Measurements from ENCODE around the gene C4orf46.
"Not testable (repeated sequence)": the region's sequence is repeated elsewhere in the genome, so short reads cannot be mapped to it uniquely, and the experiment has no call there.

The C4orf46 gene

DNA sequence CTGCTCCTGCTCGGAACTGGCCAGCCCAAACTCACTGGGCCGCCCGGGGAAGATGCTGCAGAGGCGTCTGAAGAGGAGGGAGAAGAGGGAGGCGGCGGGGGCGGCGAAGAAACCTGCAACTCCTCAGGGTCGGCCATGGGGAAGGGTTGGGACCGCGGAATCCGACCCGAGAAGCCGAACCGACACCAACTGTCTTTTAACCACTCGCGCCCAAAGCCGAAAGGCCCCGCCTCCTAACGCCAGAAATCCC is at the start of gene C4orf46:
Gene C4orf46, minus strand, starts transcription at position 223 of the 250 bp plus-strand sequence. Its CDS starts 86 bp downstream, at position 137.
- no peak for DNase-seq

- no peak for DNase-seq
These were observed 44.1 kb upstream of the C4orf46 start for GRCh38 chr4:158715802-158716201.

- no peak for DNase-seq
These were observed 43.2 kb upstream of the C4orf46 start for GRCh38 chr4:158714937-158715336.

- DNase-seq: not testable (repeated sequence)
These were observed 40.9 kb upstream of the C4orf46 start for GRCh38 chr4:158712622-158713021.

DNA sequence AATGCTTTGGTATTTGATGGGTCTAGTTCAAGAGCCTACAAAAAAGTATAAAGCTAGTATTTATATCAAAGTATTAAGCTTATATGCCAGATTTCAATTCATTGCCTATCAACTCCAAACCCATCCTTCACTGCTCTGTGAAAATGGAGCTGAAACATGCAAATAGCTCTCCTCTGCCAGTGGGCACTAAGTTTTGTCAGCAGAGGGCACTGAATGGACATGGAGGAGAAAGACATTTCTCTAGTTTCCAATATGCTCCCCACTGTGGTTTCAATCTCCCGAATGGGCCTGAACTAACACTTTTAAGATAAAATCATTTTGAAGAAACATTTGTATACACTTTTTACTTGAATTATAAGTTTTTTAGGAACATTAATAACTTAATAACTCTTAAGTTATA is 39.1 kb upstream of the C4orf46 start:
- DNase-seq: no peak

GRCh38 chr4:158704274-158704673 is 32.6 kb upstream of the C4orf46 start:
- no peak for DNase-seq

DNA sequence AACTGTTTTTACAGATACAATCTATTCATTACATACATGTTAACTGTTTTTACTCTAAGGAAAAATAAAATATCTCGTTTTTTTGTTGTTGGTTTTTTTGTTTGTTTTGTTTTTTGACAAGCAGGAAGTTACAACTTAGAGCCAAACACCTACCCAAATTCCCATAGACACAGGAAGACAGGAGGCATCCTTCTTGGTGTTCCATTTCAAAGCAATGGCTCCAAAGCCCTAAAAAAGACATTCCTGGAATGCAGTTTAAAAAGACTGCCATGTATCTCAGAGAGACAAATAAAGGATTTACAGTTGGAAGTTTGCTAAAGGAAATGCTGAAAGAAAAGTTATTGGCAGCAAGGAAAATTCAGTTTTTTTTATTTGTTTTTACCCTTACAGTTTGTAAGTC is 17.1 kb upstream of the C4orf46 start:
- no peak for DNase-seq

DNA sequence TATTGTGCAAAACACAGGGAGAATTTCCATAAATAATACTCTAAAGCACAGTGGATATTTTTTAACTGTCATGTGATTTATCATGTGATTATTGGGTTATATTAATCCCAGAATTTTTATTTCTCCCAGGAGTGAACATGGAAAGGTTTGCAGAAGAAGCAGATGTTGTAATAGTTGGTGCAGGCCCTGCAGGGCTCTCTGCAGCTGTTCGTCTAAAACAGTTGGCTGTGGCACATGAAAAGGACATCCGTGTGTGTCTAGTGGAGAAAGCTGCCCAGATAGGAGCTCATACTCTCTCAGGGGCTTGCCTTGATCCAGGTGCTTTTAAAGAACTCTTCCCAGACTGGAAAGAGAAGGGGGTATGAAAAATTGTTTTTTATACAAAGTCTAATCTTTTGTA is 10.4 kb upstream of the C4orf46 start:
- no peak for DNase-seq

GRCh38 chr4:158681629-158682028 is 9.9 kb upstream of the C4orf46 start:
- no peak for DNase-seq

DNA sequence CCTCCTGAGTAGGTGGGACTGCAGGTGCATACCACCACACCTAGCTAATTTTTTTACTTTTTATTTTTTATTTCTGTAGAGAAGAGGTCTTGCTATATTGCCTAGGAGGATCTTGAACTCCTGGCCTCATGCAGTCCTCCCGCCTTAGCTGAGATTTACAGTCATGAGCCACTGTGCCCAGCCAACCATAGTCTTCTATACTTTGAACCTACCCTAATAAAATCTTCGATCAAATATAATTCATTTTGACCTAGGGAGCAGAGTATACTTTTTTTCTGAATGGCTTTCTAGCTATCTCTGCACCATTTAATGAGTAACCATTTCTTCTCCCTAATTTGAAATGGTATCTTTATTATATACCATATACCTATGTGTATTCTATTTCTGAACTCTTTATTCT is 7.1 kb upstream of the C4orf46 start:
- no peak for DNase-seq

GRCh38 chr4:158676076-158676475 is 4.4 kb upstream of the C4orf46 start:
- DNase-seq: no peak

- DNase-seq: no peak
These were observed 1.9 kb upstream of the C4orf46 start for GRCh38 chr4:158673633-158674032.

DNA sequence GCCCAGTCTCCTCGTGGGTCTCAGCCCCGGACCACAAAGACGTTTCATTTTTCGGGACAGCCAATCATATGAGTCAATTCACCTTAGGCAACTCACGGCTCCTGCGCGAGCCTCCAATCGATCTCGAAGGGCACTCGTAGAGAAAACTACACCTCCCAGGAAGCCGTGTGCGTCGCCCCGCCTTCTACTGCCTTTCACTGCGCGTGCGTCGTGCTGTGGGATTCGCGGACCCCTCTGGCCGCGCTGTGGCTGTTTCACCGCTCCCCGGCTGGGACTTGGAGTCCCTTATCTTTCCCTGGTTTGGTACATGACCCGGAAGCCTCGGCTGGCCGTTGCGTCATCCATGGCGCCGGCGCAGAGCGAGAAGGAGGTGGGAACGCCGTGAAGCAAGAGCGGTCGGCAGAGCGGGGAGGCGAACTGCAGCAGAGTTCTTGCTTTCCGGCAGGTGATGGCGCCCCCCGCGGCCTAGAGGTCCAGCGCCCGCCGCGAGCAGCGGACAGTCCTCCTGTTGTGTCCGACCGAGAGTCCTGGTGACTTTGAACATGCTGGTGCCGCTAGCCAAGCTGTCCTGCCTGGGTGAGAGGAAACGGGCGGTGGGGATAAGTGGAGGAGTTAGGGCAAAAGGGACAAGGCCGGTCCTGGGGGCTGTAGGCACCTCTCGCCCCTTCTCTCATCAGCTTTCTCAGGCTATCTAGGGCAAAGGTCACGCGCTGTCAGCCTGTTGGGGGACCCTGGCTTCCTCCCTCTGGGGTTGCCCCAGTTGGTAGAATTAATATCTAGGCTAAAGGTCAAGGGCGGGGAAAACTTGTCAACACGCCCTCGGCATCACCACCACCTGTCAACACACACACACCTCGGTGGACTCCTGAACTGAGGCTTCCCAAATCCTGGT is 474 bp upstream of the C4orf46 start, which contains the start of gene ETFDH:
Gene ETFDH, plus strand, starts transcription at position 382 of the 892 bp plus-strand sequence. Its CDS starts 161 bp downstream, at position 543.
- peak; percentile 73 for DNase-seq

DNA sequence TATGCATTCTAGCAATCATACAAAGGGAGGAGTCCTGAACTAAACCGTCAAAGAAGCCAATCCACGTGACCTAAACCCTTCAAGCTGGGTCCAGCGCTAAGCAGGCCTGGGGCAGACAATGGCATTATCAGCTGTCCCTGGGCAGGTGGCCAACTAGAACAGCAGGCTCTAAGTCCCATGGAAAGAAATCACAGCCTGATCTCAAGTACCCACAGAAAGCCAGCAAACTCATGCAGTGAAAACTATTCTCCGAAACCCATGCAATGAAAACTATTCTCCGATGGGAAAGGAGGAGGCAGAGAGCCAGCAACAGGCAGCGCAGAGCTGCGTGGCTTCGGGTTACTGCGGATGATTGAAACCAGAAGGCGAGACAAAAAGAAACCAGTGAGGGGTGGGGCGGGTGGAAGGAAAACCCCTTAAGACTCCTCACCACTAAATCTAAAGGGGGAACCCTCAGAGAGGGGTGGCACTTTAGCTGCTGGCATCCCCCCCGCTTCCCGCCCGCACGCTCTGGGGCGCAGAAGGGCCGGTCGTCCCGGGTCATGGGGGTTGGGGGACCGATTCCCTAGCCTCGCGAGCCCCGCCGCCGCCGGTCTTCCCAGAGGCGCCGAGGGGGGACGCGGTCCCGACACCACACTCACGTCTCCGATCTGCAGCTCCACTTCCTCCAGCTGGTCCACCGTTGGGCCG is 567 bp downstream of the C4orf46 start:
- DNase-seq: no peak

- DNase-seq: no peak
These were observed 2.4 kb downstream of the C4orf46 start for GRCh38 chr4:158669310-158669709.

DNA sequence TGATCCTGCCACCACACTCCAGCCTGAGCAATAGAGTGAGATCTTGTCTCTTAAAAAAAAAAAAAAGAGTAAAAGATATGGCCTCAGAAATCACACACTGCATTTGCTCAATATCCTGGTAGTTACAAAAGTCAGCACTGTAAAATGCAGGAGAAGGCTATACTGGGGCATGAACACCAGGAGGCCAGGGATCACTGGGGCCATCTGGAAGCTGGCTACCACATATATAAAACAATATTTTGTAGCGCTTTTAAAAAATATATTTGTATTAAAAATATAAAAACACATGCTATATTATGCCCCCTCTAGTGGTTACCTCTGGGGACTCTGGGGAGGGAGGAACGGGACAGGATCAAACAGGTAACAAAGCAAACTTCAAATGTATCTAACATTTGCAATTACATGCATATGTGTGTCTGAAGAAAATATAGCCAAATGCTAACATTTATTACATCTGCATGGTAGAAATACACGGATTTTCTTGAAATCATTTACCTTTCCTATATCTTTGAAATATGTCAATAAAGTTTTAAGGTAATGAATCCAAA is 4.0 kb downstream of the C4orf46 start:
- no peak for DNase-seq

DNA sequence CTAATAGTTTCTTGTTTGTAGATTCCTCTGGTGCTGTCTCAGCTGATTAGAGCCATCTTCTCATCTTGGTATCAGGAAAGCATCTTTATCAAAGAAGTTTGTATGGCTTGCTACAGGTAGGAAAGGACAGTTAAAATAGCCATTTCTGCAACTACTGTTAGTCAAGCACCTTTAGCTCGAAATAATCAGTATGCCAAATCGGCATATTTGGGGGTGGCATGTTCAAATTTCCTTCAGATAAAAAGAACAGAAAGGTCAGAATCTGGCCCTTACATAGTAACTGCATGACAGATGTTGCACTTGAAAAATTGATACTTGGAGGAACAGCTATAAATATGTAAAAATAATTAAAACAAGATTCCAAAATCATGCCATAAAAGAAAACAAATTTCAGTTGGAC is 4.8 kb downstream of the C4orf46 start:
- no peak for DNase-seq

GRCh38 chr4:158664806-158665205 is 6.9 kb downstream of the C4orf46 start:
- DNase-seq: no peak

DNA sequence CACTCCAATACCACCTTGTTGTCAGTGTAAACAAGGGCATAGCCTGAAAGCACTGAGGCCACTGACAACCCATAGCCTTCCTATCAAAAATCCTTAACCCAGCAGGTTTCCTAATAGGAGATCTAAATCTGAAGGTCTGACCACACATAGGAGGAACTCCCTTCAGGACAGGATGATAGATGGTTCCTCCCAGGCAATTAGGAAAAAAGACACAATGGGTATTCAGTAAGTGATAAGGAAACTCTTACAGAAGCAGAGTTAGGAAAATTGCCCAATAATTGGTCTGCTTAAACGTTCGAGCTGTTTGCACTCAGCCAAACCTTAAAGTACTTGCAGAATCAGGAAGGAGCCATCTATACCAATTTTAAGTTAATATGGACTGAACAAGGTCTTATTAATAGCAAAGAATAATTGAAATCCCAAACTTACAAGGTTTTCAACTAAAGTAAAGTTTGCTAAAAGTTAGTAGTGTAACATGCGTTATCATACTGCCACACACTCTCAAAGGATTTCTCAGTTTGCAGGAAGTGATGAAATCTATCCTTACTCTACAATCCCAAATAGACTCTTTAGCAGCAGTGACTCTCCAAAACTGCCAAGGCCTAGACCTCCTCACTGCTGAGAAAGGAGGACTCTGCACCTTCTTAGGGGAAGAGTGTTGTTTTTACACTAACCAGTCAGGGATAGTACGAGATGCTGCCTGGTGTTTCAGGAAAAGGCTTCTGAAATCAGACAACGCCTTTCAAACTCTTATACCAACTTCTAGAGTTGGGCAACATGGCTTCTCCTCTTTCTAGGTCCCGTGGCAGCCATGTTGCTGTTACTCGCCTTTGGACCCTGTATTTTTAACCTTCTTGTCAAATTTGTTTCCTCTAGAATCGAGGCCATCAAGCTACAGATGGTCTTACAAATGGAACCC is 7.7 kb downstream of the C4orf46 start:
- not testable (repeated sequence) for DNase-seq

DNA sequence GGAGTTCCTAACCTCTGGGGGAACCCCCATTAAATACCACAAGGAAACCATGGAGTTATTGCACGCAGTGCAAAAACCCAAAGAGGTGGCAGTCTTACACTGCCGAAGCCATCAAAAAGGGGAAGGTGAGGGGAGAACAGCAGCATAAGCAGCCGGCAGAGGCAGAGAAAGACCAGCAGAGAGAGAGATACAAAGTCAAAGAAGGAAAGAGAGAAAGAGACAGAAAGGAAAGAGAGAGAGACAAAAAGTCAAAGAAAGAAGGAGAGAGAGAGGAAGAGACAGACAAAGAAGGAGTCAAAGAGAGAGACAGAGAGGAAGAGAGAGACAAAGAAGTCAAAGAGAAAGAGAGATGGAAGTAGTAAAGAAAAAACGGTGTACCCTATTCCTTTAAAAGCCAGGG is 8.4 kb downstream of the C4orf46 start:
- DNase-seq: not testable (repeated sequence)

DNA sequence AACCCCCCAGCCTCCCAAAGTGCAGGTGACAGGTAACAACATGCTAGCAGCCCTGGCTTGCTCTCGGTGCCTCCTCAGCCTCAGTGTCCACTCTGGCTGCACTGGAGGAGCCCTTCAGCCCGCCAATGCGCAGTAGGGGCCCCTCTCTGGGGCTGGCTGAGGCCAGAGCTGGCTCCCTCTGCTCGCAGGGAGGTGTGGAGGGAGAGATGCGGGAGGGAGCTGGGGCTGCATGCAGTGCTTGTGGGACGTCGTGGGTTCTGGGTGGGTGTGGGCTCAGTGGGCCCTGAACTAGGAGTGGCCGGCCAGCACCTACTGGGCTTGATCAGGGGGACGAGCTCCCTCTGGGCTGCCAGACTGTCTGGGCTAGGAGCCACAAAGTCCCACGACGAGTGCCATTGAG is 14.4 kb downstream of the C4orf46 start:
- DNase-seq: no peak

- DNase-seq: no peak
These were observed 15.2 kb downstream of the C4orf46 start for GRCh38 chr4:158656439-158656838.

GRCh38 chr4:158652920-158653319 is 18.8 kb downstream of the C4orf46 start:
- no peak for DNase-seq

Data from NCI-H187 treated with DMSO at 0.1 percent for 48 hours (cell line).